Effector memory CD4-positive, alpha-beta T cell (primary cell): Measurements from ENCODE around the gene RGS12.

ENCODE experiments used
- DNase-seq, 3 donors: peaks; one replicate each; pipeline ENCODE4 v3.0.0-alpha.2; 2020
- H3K27ac ChIP-seq: 2 replicates; pipeline ENCODE4 v1.7.0; 2013; ENCODE audit warnings: mild to moderate bottlenecking, low read length, moderate library complexity; ENCODE audit not compliant: insufficient read depth, poor library complexity, severe bottlenecking
- H3K27me3 ChIP-seq: replicated peaks from 2 replicates; pipeline ENCODE4 v1.7.0; 2013; ENCODE audit warnings: mild to moderate bottlenecking, low read length; ENCODE audit not compliant: insufficient read depth, control insufficient read depth, poor library complexity, severe bottlenecking
- H3K36me3 ChIP-seq: 2 replicates; pipeline ENCODE4 v1.7.0; 2013; ENCODE audit warnings: mild to moderate bottlenecking, low read length, moderate library complexity; ENCODE audit not compliant: control insufficient read depth, insufficient read depth
- H3K4me1 ChIP-seq: 2 replicates; pipeline ENCODE4 v1.7.0; 2013; ENCODE audit warnings: low read length, mild to moderate bottlenecking; ENCODE audit not compliant: control insufficient read depth, insufficient read depth, poor library complexity, severe bottlenecking
- H3K4me3 ChIP-seq: 2 replicates; pipeline ENCODE4 v1.7.0; 2013; ENCODE audit warnings: low read length, low read depth, mild to moderate bottlenecking; ENCODE audit not compliant: insufficient read depth, poor library complexity, severe bottlenecking
- H3K9me3 ChIP-seq: 2 replicates; pipeline ENCODE4 v1.7.0; 2013; ENCODE audit warnings: mild to moderate bottlenecking, low read length, moderate library complexity; ENCODE audit not compliant: control insufficient read depth

The RGS12 gene

DNA sequence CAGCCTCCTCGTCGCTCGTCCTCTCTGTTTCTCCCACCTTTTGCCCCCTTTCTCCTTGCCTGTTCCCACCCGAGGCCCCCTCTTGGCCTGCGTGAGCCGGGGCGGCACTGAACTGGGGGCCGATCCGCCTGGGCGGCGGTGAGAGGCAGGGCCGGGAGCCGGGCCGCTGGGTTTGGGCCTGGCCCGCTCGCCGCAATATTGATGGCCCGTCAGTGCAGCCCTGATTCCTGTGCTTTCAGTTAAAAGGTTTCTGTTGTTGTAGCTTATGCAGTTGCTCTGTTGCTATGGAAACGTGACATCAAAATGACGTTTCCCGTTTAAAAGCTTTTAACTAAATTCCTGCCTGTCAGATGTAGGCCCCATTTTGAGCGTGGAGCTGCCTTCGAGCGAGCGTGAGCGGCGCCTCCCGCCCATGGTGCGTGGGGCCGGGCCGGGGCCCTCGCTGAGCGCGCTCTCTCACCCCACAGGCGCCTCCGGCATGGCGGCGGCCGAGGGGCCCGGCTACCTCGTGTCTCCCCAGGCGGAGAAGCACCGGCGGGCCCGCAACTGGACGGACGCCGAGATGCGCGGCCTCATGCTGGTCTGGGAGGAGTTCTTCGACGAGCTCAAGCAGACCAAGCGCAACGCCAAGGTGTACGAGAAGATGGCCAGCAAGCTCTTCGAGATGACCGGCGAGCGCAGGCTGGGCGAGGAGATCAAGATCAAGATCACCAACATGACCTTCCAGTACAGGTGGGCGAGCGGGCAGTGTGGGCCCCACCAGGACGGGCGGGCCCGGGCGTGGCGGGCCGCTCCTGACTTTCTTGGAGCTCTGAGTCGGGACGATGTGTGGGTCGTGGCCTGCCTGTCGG is 43.8 kb upstream of the RGS12 start, which contains the start of gene MSANTD1:
TSS of gene MSANTD1 (plus strand) at position 349 of the 851 bp plus-strand sequence. CDS start at position 413, 64 bp downstream.
- Histone ChIP-seq H3K4me3 (no peak within 1 kb of the TSS), H3K36me3 (peaks cover 3% of the 10 kb centered on the region), H3K4me1 (no peaks in the 10 kb centered on the region), H3K9me3 (no peaks in the 10 kb centered on the region), H3K27me3 (no peaks in the 10 kb centered on the region), H3K27ac (no peak within 1 kb of the TSS)
- DNase-seq: no peak

DNA sequence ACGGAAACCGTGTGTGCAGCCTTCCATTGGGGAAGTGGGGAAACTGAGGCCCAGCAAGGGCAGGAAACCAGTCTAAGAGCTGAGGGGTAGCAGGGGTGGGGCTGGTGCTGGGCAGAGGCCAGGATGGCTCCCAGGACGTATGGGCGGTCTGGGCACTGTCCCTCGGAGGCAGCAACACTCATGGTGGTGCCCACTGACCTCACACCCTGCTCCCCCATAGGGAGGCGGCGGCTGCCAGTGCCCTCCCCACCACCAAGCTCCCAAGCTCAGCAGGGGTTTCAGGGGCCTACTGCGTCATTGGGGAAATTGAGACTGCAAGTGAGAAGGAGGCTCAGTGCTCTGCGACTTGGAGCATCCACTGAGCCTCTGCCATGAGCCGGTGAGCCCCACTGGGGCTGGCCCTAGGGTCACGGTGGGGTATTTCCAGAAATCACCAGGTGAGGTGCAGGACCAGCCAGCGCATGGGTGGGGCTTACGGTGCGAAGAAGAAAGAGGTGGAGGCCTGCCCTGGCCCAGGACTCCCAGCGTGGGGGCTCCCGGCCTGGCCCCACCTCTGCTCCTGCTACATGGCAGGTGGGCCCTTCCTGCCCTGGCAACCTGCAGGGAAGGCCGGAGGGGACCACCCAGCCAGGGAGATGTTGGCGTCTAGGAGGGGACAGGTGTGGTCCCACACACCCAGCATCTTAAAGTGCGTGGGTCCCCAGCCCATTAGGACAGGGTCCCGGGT is 42.9 kb upstream of the RGS12 start:
- H3K4me1 ChIP-seq: no peaks in the 10 kb centered on the region
- H3K9me3 ChIP-seq: no peaks in the 10 kb centered on the region
- no peak overlapping the region for H3K27ac ChIP-seq
- H3K36me3 ChIP-seq: peaks cover 3% of the 10 kb centered on the region
- DNase-seq: no peak
- H3K4me3 ChIP-seq: no peak overlapping the region
- H3K27me3 ChIP-seq: no peaks in the 10 kb centered on the region

GRCh38 chr4:3250438-3250955 is 42.3 kb upstream of the RGS12 start:
- DNase-seq: no peak
- H3K27ac ChIP-seq: no peak overlapping the region
- no peaks in the 10 kb centered on the region for H3K4me1 ChIP-seq
- peaks cover 3% of the 10 kb centered on the region for H3K36me3 ChIP-seq
- no peak overlapping the region for H3K4me3 ChIP-seq
- no peaks in the 10 kb centered on the region for H3K9me3 ChIP-seq
- no peaks in the 10 kb centered on the region for H3K27me3 ChIP-seq

DNA sequence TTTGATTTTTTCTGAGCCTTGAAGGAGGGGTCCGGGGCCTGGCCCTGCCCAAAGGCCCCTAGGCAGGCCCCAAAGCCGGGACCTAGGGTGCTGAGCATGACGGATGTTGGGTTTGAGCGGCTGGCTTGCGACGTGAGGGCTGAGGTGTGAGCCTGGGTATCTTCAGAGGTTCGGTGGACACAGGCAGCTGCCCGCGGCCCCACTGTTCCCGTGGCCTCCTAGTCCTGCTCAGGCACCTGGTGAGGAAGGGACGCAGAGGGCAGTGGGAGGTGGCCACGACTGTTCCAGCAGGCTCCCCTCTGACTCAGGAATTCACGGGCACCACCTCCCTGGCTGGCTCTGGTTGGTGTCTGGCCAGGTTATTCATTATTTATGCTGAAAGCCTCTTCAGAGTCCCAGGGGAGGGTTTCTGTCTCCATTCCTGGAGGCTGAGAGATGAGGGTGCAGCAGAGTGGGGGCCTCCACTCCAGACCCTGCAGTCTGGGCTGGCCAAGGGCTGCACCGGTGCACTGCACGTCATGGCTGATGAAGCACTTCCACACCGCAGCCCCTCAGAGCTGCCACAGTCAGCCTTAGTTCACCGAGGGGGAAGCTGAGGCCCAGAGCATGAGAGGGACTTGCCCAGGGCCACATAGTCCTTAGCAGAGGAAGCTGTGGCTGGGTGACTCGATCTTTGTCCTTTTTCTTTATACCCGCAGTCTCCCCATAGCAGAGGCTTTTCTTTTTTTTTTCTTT is 41.7 kb upstream of the RGS12 start:
- Histone ChIP-seq H3K4me1 (no peaks in the 10 kb centered on the region), H3K4me3 (no peak overlapping the region), H3K27me3 (no peaks in the 10 kb centered on the region), H3K9me3 (no peaks in the 10 kb centered on the region), H3K27ac (no peak overlapping the region), H3K36me3 (peaks cover 3% of the 10 kb centered on the region)
- no peak for DNase-seq

GRCh38 chr4:3251691-3252479 is 40.9 kb upstream of the RGS12 start:
- Histone ChIP-seq H3K9me3 (no peaks in the 10 kb centered on the region), H3K36me3 (peaks cover 3% of the 10 kb centered on the region), H3K4me1 (no peaks in the 10 kb centered on the region), H3K4me3 (no peak overlapping the region), H3K27ac (no peak overlapping the region), H3K27me3 (no peaks in the 10 kb centered on the region)
- no peak for DNase-seq

DNA sequence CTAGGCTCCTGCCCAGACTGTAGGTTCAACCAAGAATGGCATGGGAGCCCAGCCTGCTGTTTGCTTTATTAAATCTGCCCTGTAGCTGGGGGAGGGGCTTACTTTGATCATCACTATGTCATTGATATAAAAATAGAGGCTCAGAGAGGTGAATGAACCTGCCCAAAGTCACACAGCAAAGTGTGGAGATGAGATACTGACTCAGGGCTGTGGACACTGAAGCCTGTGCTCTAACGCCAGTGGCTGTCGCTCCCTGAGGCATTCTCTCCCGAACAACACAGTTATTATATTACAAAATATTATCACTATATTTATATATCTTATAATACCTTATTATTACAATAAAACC is 40.4 kb upstream of the RGS12 start:
- Histone ChIP-seq H3K27ac (no peak overlapping the region), H3K36me3 (peaks cover 3% of the 10 kb centered on the region), H3K27me3 (no peaks in the 10 kb centered on the region), H3K4me3 (no peak overlapping the region), H3K4me1 (no peaks in the 10 kb centered on the region), H3K9me3 (no peaks in the 10 kb centered on the region)
- no peak for DNase-seq

DNA sequence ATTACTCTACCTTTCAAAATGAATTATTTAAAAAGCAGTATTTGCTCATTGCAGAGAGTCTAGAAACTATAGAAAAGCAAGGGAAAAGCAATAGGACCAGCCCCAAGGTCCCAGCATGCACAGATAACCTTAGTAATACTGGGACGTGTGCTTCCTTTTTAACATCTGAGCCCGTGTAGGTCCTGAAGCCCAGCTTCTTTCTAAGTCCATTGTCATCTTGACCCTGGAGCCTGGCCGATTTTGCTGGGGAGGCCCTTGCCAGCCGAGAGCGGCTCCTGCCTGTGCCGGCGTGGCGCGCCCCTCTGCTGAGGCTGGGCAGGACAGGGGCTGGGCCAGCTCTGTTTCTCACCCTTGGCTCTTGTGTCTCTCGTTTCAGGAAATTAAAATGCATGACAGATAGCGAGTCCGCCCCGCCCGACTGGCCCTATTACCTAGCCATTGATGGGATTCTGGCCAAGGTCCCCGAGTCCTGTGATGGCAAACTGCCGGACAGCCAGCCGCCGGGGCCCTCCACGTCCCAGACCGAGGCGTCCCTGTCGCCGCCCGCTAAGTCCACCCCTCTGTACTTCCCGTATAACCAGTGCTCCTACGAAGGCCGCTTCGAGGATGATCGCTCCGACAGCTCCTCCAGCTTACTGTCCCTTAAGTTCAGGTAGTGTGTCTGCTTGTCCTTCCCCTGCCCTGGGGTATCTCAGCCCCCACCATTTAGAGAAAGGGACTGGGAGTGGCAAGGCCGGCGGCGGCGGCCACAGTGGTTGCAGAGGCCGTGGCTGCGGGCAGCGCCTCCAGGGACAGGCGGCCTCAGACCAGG is 39.8 kb upstream of the RGS12 start:
- Histone ChIP-seq H3K27ac (no peak overlapping the region), H3K9me3 (no peaks in the 10 kb centered on the region), H3K36me3 (peaks cover 3% of the 10 kb centered on the region), H3K27me3 (no peaks in the 10 kb centered on the region), H3K4me1 (no peaks in the 10 kb centered on the region), H3K4me3 (no peak overlapping the region)
- DNase-seq: no peak

DNA sequence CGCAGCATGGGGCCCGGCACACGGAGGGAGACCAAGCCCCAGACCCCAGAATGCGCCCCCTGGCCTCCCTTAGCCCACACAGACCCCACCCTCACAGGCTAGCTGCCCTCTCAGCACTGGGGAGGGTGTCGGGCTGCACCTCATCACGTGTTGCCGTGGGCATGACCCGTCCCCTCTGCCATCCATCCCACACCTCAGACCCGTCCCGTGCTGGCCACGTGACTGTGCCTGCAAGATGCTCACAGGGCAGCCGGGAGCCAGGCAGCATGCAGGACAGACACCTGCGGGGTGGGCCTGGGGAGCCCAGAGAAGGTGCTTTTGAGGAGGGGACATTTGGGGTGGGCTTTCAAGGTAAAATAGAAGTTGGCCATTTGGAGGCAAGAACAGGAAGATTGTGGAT is 39.0 kb upstream of the RGS12 start:
- H3K36me3 ChIP-seq: peaks cover 3% of the 10 kb centered on the region
- no peak for DNase-seq
- no peak overlapping the region for H3K4me3 ChIP-seq
- H3K9me3 ChIP-seq: no peaks in the 10 kb centered on the region
- no peaks in the 10 kb centered on the region for H3K4me1 ChIP-seq
- no peak overlapping the region for H3K27ac ChIP-seq
- no peaks in the 10 kb centered on the region for H3K27me3 ChIP-seq
